Umbilical cord (tissue), 2 donors: ENCODE results near the gene PDE4D. TPM values are rescaled to one million over a fixed set of nuclear protein-coding genes. Genes with fewer than 3 reads are reported as not detected.

Source experiments
- DNase-seq: peaks from one replicate; pipeline ENCODE4 v3.0.0-alpha.2; 2015; ENCODE audit warnings: low spot score
- total RNA-seq: library from RNA; depleted of rRNA; stranded (reverse); fragments of >200 nt; gene quantifications from one replicate; pipeline ENCODE4 v1.2.3, GENCODE V29; 2014; ENCODE audit warnings: low replicate concordance; ENCODE audit not compliant: insufficient read depth

PDE4D gene
- total RNA-seq, 1 donor from 2014 or later, result 283 TPM

GRCh38 chr5:59367791-59368394 is 525.6 kb downstream of the PDE4D start:
- peak; percentile 91 for DNase-seq

- no peak for DNase-seq
Measured at GRCh38 chr5:59366784-59367183, 526.7 kb downstream of the PDE4D start.

- DNase-seq, result no peak
Measured at GRCh38 chr5:59362438-59362837, 531.1 kb downstream of the PDE4D start.

GRCh38 chr5:59361454-59361853 is 532.1 kb downstream of the PDE4D start:
- DNase-seq, result no peak

- DNase-seq, result peak; percentile 76
Measured at GRCh38 chr5:59360130-59360555, 533.4 kb downstream of the PDE4D start.

- peak; percentile 94 for DNase-seq
Measured at GRCh38 chr5:59358005-59358861, 535.3 kb downstream of the PDE4D start.

GRCh38 chr5:59357381-59357977 is 536.0 kb downstream of the PDE4D start:
- peak; percentile 71 for DNase-seq

- peak; percentile 23 for DNase-seq
Measured at GRCh38 chr5:59356813-59357380, 536.6 kb downstream of the PDE4D start.

GRCh38 chr5:59354811-59355210 is 538.7 kb downstream of the PDE4D start:
- DNase-seq, result no peak

- no peak for DNase-seq
Measured at GRCh38 chr5:59354274-59354673, 539.3 kb downstream of the PDE4D start.

GRCh38 chr5:59351076-59351794 is 542.3 kb downstream of the PDE4D start:
- peak; percentile 53 for DNase-seq

- no peak for DNase-seq
Measured at GRCh38 chr5:59348189-59348588, 545.3 kb downstream of the PDE4D start.

GRCh38 chr5:59346982-59347381 is 546.5 kb downstream of the PDE4D start:
- no peak for DNase-seq

- no peak for DNase-seq
Measured at GRCh38 chr5:59346514-59346913, 547.0 kb downstream of the PDE4D start.

GRCh38 chr5:59342181-59342580 is 551.3 kb downstream of the PDE4D start:
- peak; percentile 91 for DNase-seq

GRCh38 chr5:59341760-59342159 is 551.8 kb downstream of the PDE4D start:
- no peak for DNase-seq

- no peak for DNase-seq
Measured at GRCh38 chr5:59341155-59341554, 552.4 kb downstream of the PDE4D start.

- DNase-seq, result no peak
Measured at GRCh38 chr5:59340637-59341036, 552.9 kb downstream of the PDE4D start.

- no peak for DNase-seq
Measured at GRCh38 chr5:59337240-59337639, 556.3 kb downstream of the PDE4D start.

- no peak for DNase-seq
Measured at GRCh38 chr5:59335544-59335943, 558.0 kb downstream of the PDE4D start.

- DNase-seq, result peak; percentile 47
Measured at GRCh38 chr5:59333416-59333815, 560.1 kb downstream of the PDE4D start.
